MCF 10A (cell line): ENCODE measurements around the gene LDLRAD4. TPM values are rescaled to one million over a fixed set of nuclear protein-coding genes. Genes with fewer than 3 reads are reported as not detected.

ENCODE experiments used
- BruUV-seq: library from RNA; stranded (reverse); fragments of 400-500 nt; replicated peaks from 2 replicates; lab custom pipeline; 2021; lab: Mats Ljungman, UMichigan
- CTCF ChIA-PET: fragments of 300-600 bp; sonication (Branson Sonifier 250); formaldehyde crosslinking; extraction: SDS; loops from one replicate; lab custom pipeline; 2021; ENCODE audit warnings: antibody characterized with exemption, inconsistent platforms; lab: Yijun Ruan, JAX
- POLR2A ChIA-PET: fragments of 300-600, 350-650 bp; sonication (Branson Sonifier 250); formaldehyde crosslinking; extraction: SDS; loops from one replicate; lab custom pipeline; 2020; ENCODE audit warnings: antibody characterized with exemption, inconsistent platforms; lab: Yijun Ruan, JAX
- DNase-seq: peaks from one replicate; pipeline ENCODE4 v3.0.0-alpha.2; 2018; ENCODE audit not compliant: unreplicated experiment
- H3K27ac Mint-ChIP-seq: one replicate; pipeline ENCODE4 v1.8.0; 2022; ENCODE audit warnings: mild to moderate bottlenecking, low read depth, mixed read lengths; ENCODE audit not compliant: unreplicated experiment
- H3K27me3 Mint-ChIP-seq: one replicate; pipeline ENCODE4 v1.8.0; 2022; ENCODE audit warnings: mixed read lengths; ENCODE audit not compliant: insufficient read depth, unreplicated experiment
- H3K36me3 Mint-ChIP-seq: one replicate; pipeline ENCODE4 v1.8.0; 2022; ENCODE audit warnings: mild to moderate bottlenecking, moderate library complexity, mixed read lengths; ENCODE audit not compliant: insufficient read depth, unreplicated experiment
- H3K4me1 Mint-ChIP-seq: one replicate; pipeline ENCODE4 v1.8.0; 2022; ENCODE audit warnings: mixed read lengths; ENCODE audit not compliant: insufficient read depth, unreplicated experiment
- H3K4me3 Mint-ChIP-seq: one replicate; pipeline ENCODE4 v1.8.0; 2022; ENCODE audit warnings: mild to moderate bottlenecking, moderate library complexity, mixed read lengths; ENCODE audit not compliant: unreplicated experiment
- H3K9me3 Mint-ChIP-seq: one replicate; pipeline ENCODE4 v1.8.0; 2022; ENCODE audit warnings: mixed read lengths; ENCODE audit not compliant: unreplicated experiment
- intact Hi-C: fragments of 100-400 bp; cut with micrococcal nuclease; formaldehyde crosslinking; loops from 2 replicates; pipeline ENCODE4 v1.14.1; 2022
- total RNA-seq: library from RNA; stranded (reverse); gene quantifications from 2 replicates; pipeline ENCODE4 v1.2.3, GENCODE V29; 2022
- TF ChIP-seq, protein P1 (sequence below): fragments of 200-600 bp; IDR thresholded peaks from one replicate; pipeline ENCODE4 v1.8.0; 2022; ENCODE audit warnings: antibody characterized with exemption, mild to moderate bottlenecking; ENCODE audit not compliant: unreplicated experiment

LDLRAD4 gene
- total RNA-seq, 1 experiment from 2014 or later: not detected

GRCh38 chr18:13551305-13551603 is 332.7 kb downstream of the LDLRAD4 start:
- intact Hi-C loops: loop anchor here (10.0 kb wide), 1 partner anchor 174 kb away; the partner anchor contains the start of genes FAM210A and RNMT
- peaks cover 32% of the 10 kb centered on the region for H3K27me3 Mint-ChIP-seq
- BruUV-seq: no TSS peak
- no peak for DNase-seq
- TF ChIP-seq, protein P1, sequence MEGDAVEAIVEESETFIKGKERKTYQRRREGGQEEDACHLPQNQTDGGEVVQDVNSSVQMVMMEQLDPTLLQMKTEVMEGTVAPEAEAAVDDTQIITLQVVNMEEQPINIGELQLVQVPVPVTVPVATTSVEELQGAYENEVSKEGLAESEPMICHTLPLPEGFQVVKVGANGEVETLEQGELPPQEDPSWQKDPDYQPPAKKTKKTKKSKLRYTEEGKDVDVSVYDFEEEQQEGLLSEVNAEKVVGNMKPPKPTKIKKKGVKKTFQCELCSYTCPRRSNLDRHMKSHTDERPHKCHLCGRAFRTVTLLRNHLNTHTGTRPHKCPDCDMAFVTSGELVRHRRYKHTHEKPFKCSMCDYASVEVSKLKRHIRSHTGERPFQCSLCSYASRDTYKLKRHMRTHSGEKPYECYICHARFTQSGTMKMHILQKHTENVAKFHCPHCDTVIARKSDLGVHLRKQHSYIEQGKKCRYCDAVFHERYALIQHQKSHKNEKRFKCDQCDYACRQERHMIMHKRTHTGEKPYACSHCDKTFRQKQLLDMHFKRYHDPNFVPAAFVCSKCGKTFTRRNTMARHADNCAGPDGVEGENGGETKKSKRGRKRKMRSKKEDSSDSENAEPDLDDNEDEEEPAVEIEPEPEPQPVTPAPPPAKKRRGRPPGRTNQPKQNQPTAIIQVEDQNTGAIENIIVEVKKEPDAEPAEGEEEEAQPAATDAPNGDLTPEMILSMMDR: no peak
- H3K36me3 Mint-ChIP-seq: no peaks in the 10 kb centered on the region
- no peaks in the 10 kb centered on the region for H3K9me3 Mint-ChIP-seq
- H3K4me3 Mint-ChIP-seq: no peak overlapping the region
- no peak overlapping the region for H3K27ac Mint-ChIP-seq
- no peaks in the 10 kb centered on the region for H3K4me1 Mint-ChIP-seq
- ChIA-PET CTCF (no interaction called here), POLR2A (interaction anchor here (1.1 kb wide), 1 partner anchor 30 kb away, joined by 4 read pairs; no protein-coding TSS in a partner anchor)

DNA sequence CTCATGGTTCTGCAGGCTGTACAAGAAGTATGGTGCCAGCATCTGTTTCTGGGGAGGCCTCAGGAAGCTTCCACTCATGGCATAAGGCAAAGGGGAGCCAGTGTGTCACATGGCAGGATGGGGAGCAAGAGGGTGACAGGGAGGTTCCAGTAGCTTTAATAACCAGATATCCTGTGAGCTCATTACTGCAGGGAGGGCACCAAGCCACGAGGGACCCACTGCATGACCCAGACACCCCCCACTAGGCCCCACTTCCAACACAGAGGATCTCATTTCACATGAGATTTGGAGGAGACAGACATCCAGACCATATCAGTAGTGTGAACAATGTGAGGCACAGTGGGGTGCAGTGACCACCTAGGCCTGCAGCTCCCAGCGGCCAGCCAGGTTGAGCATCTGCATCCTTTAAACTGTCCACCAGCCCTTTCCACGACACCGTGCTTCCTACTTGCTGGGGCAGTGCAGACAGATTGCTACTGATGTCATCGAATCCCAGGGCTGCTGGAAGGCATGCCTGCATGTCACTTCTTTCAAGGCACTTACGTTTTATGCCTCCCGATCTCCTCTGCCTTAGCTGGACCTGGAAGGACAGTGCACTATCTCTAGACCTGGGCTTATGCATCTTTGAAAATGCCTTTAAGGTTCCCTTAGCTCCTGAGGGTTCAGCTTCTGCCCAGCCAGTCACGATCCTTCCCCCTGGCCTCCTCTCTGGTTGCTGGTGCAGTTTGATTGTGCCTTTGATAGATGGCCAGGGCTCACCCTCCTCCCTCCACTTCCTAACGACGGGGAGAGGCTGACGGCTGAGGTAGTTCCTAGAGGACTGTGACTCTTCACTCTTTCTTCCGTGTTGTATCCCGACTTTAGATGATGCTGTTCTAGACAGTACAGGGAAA is 333.5 kb downstream of the LDLRAD4 start:
- ChIA-PET POLR2A (interaction anchor here (1.1 kb wide), 1 partner anchor 29 kb away, joined by 4 read pairs; no protein-coding TSS in a partner anchor), CTCF (interaction anchor here (0.5 kb wide), 1 partner anchor 390 kb away, joined by 3 read pairs; no protein-coding TSS in a partner anchor)
- no peaks in the 10 kb centered on the region for H3K36me3 Mint-ChIP-seq
- no peak for DNase-seq
- TF ChIP-seq, protein P1: no peak
- intact Hi-C loops: loop anchor here (10.0 kb wide), 1 partner anchor 173 kb away; the partner anchor contains the start of genes FAM210A and RNMT
- peaks cover 32% of the 10 kb centered on the region for H3K27me3 Mint-ChIP-seq
- no TSS peak for BruUV-seq
- H3K9me3 Mint-ChIP-seq: no peaks in the 10 kb centered on the region
- H3K27ac Mint-ChIP-seq: no peak overlapping the region
- no peak overlapping the region for H3K4me3 Mint-ChIP-seq
- H3K4me1 Mint-ChIP-seq: no peaks in the 10 kb centered on the region

GRCh38 chr18:13553449-13553848 is 334.9 kb downstream of the LDLRAD4 start:
- DNase-seq: no peak
- ChIA-PET POLR2A (no interaction called here), CTCF (no interaction called here)
- H3K9me3 Mint-ChIP-seq: no peaks in the 10 kb centered on the region
- H3K36me3 Mint-ChIP-seq: no peaks in the 10 kb centered on the region
- no peaks in the 10 kb centered on the region for H3K4me1 Mint-ChIP-seq
- H3K4me3 Mint-ChIP-seq: no peak overlapping the region
- intact Hi-C loops: loop anchor here (10.0 kb wide), 1 partner anchor 171 kb away; the partner anchor contains the start of genes FAM210A and RNMT
- no peak overlapping the region for H3K27ac Mint-ChIP-seq
- TF ChIP-seq, protein P1: no peak
- H3K27me3 Mint-ChIP-seq: peaks cover 32% of the 10 kb centered on the region
- BruUV-seq: no TSS peak

DNA sequence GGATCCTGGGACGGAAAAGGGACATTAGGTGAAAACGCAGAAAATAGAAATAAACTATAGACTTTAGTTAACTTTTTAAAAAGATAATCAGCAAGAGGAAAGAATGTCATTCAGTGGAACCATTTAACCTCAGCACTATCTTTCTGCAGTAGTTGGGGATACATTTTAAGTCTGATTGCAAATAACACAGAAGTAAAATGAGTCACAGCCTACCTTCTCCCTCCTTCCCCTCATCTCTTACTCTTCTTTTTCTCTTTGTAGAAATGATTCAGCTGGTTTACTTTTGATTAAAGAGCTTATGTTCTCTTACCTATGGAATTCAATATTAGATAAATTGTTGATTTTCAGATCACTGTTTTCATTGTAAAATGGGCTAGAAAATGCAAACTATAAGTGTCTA is 336.6 kb downstream of the LDLRAD4 start:
- Mint-ChIP-seq H3K27ac (no peak overlapping the region), H3K36me3 (no peaks in the 10 kb centered on the region), H3K9me3 (no peaks in the 10 kb centered on the region), H3K4me1 (no peaks in the 10 kb centered on the region), H3K4me3 (no peak overlapping the region), H3K27me3 (peaks cover 32% of the 10 kb centered on the region)
- TF ChIP-seq, protein P1: no peak
- intact Hi-C loops: loop anchor here (5.0 to 10.0 kb wide), 2 partner anchors 170 to 257 kb away; partner anchors contain the start of genes FAM210A and RNMT
- DNase-seq: no peak
- POLR2A ChIA-PET: no interaction called here
- CTCF ChIA-PET: no interaction called here
- no TSS peak for BruUV-seq
